Prostate gland (tissue), 2 donors: ENCODE measurements around the gene PCNT.

Experiments
- POLR2A ChIP-seq: fragments of 450-650 bp; IDR thresholded peaks from one replicate; pipeline ENCODE4 v1.6.1; 2016; ENCODE audit warnings: antibody characterized with exemption, mild to moderate bottlenecking
- POLR2AphosphoS5 ChIP-seq: sonication (generic); formaldehyde crosslinking; IDR thresholded peaks from one replicate; pipeline ENCODE4 v1.6.1; 2017; ENCODE audit warnings: antibody characterized with exemption
- TF ChIP-seq, protein P1 (sequence below), 4 experiments: fragments of 200-600 bp in 2 of 4; fragments of 450-650 bp in 2 of 4; sonication (generic) in 2 of 4; IDR thresholded peaks; 1 replicate in 3 of 4; 2 replicates in 1 of 4; pipeline ENCODE4 v1.5.1; 2016 to 2019; ENCODE audit warnings: antibody characterized with exemption in 4 of 4, mild to moderate bottlenecking in 2 of 4, moderate library complexity in 2 of 4

DNA sequence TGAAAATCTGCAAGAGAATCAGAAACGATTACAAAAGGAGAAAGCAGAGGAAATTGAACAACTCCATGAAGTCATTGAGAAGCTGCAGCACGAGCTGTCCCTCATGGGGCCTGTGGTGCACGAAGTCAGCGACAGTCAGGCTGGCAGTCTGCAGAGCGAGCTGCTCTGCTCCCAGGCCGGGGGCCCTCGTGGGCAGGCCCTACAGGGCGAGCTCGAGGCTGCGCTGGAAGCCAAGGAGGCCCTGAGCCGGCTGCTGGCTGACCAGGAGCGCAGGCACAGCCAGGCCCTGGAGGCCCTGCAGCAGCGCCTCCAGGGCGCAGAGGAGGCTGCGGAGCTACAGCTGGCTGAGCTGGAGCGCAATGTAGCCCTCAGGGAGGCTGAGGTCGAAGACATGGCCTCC, 87.3 kb downstream of the PCNT start:
- TF ChIP-seq, protein P1, sequence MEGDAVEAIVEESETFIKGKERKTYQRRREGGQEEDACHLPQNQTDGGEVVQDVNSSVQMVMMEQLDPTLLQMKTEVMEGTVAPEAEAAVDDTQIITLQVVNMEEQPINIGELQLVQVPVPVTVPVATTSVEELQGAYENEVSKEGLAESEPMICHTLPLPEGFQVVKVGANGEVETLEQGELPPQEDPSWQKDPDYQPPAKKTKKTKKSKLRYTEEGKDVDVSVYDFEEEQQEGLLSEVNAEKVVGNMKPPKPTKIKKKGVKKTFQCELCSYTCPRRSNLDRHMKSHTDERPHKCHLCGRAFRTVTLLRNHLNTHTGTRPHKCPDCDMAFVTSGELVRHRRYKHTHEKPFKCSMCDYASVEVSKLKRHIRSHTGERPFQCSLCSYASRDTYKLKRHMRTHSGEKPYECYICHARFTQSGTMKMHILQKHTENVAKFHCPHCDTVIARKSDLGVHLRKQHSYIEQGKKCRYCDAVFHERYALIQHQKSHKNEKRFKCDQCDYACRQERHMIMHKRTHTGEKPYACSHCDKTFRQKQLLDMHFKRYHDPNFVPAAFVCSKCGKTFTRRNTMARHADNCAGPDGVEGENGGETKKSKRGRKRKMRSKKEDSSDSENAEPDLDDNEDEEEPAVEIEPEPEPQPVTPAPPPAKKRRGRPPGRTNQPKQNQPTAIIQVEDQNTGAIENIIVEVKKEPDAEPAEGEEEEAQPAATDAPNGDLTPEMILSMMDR (IDR thresholded peaks at IDR 0.05), result no peak
- TF ChIP-seq POLR2A (no peak), POLR2AphosphoS5 (no peak)
